PC-9 (cell line): ENCODE data around the gene MARCHF11. TPM values are rescaled to one million over a fixed set of nuclear protein-coding genes. Genes with fewer than 3 reads are reported as not detected.

Experiments
- BruUV-seq: library from RNA; stranded (reverse); fragments of 400-500 nt; replicated peaks from 2 replicates; lab custom pipeline; 2021; lab: Mats Ljungman, UMichigan
- CTCF ChIA-PET: fragments of 300-600 bp; sonication (Branson Sonifier 250); formaldehyde crosslinking; loops from one replicate; lab custom pipeline; 2022; ENCODE audit warnings: antibody characterized with exemption; lab: Charles Lee
- POLR2A ChIA-PET: fragments of 300-600 bp; sonication (Branson Sonifier 250); formaldehyde crosslinking; loops from one replicate; lab custom pipeline; 2022; ENCODE audit warnings: antibody characterized with exemption; ENCODE audit not compliant: unreplicated experiment; lab: Charles Lee
- DNase-seq, 2 experiments: peaks; one replicate each; pipeline versions ENCODE4 v3.0.0 to v3.0.0-alpha.2; 2015 to 2022; ENCODE audit warnings: mixed read lengths in 1 of 2
- H2AFZ ChIP-seq: fragments of 200-600 bp; sonication (generic); 2 replicates; pipeline ENCODE4 v1.8.1; 2017; ENCODE audit warnings: antibody characterized with exemption
- H3F3A ChIP-seq: fragments of 200-600 bp; sonication (generic); 2 replicates; pipeline ENCODE4 v1.8.1; 2017; ENCODE audit warnings: antibody characterized with exemption, mild to moderate bottlenecking, low read depth; ENCODE audit not compliant: insufficient read depth
- H3K27ac ChIP-seq: fragments of 200-600 bp; sonication (generic); 2 replicates; pipeline ENCODE4 v1.6.1; 2016; ENCODE audit warnings: mixed run types
- H3K27me3 ChIP-seq: fragments of 200-600 bp; sonication (generic); 2 replicates; pipeline ENCODE4 v1.6.1; 2016; ENCODE audit warnings: low read depth, mixed run types; ENCODE audit not compliant: insufficient read depth
- H3K36me3 ChIP-seq: fragments of 200-600 bp; sonication (generic); 2 replicates; pipeline ENCODE4 v1.6.1; 2016; ENCODE audit warnings: low read depth, mixed run types
- H3K4me1 ChIP-seq: fragments of 200-600 bp; sonication (generic); replicated peaks from 2 replicates; pipeline ENCODE4 v1.6.1; 2016; ENCODE audit warnings: mixed run types; ENCODE audit not compliant: insufficient read depth
- H3K4me2 ChIP-seq: fragments of 200-600 bp; sonication (generic); 2 replicates; pipeline ENCODE4 v1.6.1; 2017; ENCODE audit warnings: mixed run types
- H3K4me3 ChIP-seq: fragments of 200-600 bp; sonication (generic); 2 replicates; pipeline ENCODE4 v1.6.1; 2016; ENCODE audit warnings: mixed run types
- H3K79me2 ChIP-seq: fragments of 200-600 bp; sonication (generic); 2 replicates; pipeline ENCODE4 v1.6.1; 2017; ENCODE audit warnings: low read depth, mixed run types
- H3K9me2 ChIP-seq: fragments of 200-600 bp; sonication (generic); 2 replicates; pipeline ENCODE4 v1.8.1; 2017; ENCODE audit warnings: mild to moderate bottlenecking; ENCODE audit not compliant: insufficient read depth
- H3K9me3 ChIP-seq: fragments of 200-600 bp; sonication (generic); 2 replicates; pipeline ENCODE4 v1.8.1; 2016; ENCODE audit warnings: low read depth; ENCODE audit not compliant: insufficient read depth
- H4K20me1 ChIP-seq: fragments of 200-600 bp; sonication (generic); 2 replicates; pipeline ENCODE4 v1.8.1; 2017; ENCODE audit not compliant: insufficient read depth
- EZH2 ChIP-seq: fragments of 200-600 bp; sonication (generic); IDR thresholded peaks from 2 replicates; pipeline ENCODE4 v1.8.0; 2017; ENCODE audit warnings: antibody characterized with exemption, low read depth
- intact Hi-C: fragments of 100-400 bp; cut with micrococcal nuclease; formaldehyde crosslinking; loops from one replicate; pipeline ENCODE4 v1.10.0; 2022; ENCODE audit not compliant: unreplicated experiment
- total RNA-seq: library from RNA; stranded (reverse); gene quantifications from 2 replicates; pipeline ENCODE4 v1.2.3, GENCODE V29; 2021
- TF ChIP-seq, protein P1 (sequence below): fragments of 200-600 bp; sonication (generic); conservative IDR thresholded peaks from 2 replicates; pipeline ENCODE4 v1.6.1; 2017; ENCODE audit warnings: mixed run types, antibody characterized with exemption, mild to moderate bottlenecking, moderate library complexity

The MARCHF11 gene
- total RNA-seq, 1 experiment from 2014 or later: not detected

DNA sequence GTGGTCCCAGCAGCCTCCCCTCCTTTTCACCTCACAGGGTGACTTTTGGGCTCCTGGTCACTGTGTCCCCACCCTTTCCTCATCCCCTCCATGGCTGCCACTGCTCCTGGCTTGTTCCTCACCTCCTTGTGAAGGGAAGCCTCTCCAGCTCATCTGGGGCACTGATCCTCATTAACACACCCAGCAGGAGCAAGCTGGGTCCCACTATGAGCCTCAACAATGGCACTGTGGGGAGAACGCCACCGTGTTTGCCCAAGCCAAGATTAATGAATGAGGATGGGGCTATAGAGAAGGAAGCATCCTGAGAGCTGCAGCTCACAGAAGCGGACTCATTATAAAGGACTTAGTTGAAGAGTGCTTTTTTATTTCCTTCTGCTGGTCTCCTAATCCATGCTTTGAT, 118.4 kb downstream of the MARCHF11 start:
- no peak for DNase-seq
- TF ChIP-seq, protein P1, sequence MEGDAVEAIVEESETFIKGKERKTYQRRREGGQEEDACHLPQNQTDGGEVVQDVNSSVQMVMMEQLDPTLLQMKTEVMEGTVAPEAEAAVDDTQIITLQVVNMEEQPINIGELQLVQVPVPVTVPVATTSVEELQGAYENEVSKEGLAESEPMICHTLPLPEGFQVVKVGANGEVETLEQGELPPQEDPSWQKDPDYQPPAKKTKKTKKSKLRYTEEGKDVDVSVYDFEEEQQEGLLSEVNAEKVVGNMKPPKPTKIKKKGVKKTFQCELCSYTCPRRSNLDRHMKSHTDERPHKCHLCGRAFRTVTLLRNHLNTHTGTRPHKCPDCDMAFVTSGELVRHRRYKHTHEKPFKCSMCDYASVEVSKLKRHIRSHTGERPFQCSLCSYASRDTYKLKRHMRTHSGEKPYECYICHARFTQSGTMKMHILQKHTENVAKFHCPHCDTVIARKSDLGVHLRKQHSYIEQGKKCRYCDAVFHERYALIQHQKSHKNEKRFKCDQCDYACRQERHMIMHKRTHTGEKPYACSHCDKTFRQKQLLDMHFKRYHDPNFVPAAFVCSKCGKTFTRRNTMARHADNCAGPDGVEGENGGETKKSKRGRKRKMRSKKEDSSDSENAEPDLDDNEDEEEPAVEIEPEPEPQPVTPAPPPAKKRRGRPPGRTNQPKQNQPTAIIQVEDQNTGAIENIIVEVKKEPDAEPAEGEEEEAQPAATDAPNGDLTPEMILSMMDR: no peak
- no peak for TF ChIP-seq EZH2
- BruUV-seq: no TSS peak

DNA sequence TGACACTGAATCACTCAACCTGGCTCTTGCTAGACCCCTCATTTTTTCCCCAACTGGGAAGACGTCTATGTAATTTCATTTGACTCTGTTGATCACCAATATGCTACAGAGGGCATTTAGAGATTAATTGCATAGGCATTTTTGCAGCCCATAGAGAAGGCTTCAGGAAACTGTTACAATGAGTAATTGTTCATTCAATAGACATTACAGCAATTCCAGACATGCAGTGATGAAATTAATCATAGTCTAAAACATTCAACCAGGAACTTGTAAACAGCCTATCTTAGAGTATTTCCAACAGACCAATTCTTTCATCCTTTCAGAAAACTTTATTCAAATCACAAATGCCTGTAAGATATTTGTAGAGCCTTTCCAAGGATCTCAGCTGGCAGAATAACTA, 122.3 kb downstream of the MARCHF11 start:
- no peak for DNase-seq
- intact Hi-C loops: no loop called here
- BruUV-seq: no TSS peak
- no peak overlapping the region for H3K4me2 ChIP-seq
- no peaks in the 10 kb centered on the region for H3F3A ChIP-seq
- no peaks in the 10 kb centered on the region for H4K20me1 ChIP-seq
- ChIA-PET CTCF (no interaction called here), POLR2A (no interaction called here)
- H3K9me3 ChIP-seq: no peaks in the 10 kb centered on the region
- no peaks in the 10 kb centered on the region for H3K9me2 ChIP-seq
- H3K79me2 ChIP-seq: no peaks in the 10 kb centered on the region
- no peaks in the 10 kb centered on the region for H3K36me3 ChIP-seq
- no peak overlapping the region for H3K4me3 ChIP-seq
- no peak overlapping the region for H3K27ac ChIP-seq
- H3K4me1 ChIP-seq: no peaks in the 10 kb centered on the region
- no peak overlapping the region for H2AFZ ChIP-seq
- TF ChIP-seq EZH2: no peak
- TF ChIP-seq, protein P1: no peak
- H3K27me3 ChIP-seq: peaks cover 22% of the 10 kb centered on the region; the same call in 1 of the 2 replicates

More for the DNA sequence above, 118.4 kb downstream of the MARCHF11 start:
- Histone ChIP-seq H3K9me2 (no peaks in the 10 kb centered on the region), H3K27ac (no peak overlapping the region), H3K4me2 (no peak overlapping the region), H3F3A (no peaks in the 10 kb centered on the region), H3K79me2 (no peaks in the 10 kb centered on the region), H3K27me3 (peaks cover 42% of the 10 kb centered on the region; the same call in 1 of the 2 replicates), H3K4me1 (no peaks in the 10 kb centered on the region), H4K20me1 (no peaks in the 10 kb centered on the region), H3K4me3 (no peak overlapping the region), H2AFZ (no peak overlapping the region), H3K9me3 (no peaks in the 10 kb centered on the region), H3K36me3 (no peaks in the 10 kb centered on the region)
- POLR2A ChIA-PET: no interaction called here
- CTCF ChIA-PET: no interaction called here
- intact Hi-C loops: no loop called here

DNA sequence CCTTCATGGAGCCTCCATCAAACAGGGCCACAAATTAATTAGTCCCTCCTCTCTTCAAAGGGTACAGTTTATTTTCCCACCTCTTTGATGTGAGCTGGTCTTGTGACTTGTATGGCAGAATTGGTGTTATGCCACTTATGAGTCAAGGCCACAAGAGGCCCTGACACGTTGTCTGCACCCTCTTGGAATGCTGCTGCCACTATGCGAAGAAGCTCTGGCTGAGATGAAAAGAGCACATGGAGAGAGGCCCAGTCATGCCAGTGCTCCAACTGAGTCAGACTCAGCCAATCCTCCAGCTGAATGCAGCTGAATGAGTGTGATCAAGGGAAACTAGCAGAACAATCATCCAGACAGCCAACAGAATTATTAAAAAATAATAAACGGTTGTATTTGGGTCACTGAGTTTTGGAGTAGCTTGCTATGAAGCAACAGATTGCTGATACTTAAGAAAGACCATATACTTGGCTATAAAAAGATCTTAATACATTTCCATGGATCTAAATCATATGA, 128.3 kb downstream of the MARCHF11 start:
- ChIA-PET POLR2A (no interaction called here), CTCF (no interaction called here)
- DNase-seq: no peak
- H3K9me3 ChIP-seq: no peaks in the 10 kb centered on the region
- no TSS peak for BruUV-seq
- no peaks in the 10 kb centered on the region for H3K4me1 ChIP-seq
- H3K9me2 ChIP-seq: no peaks in the 10 kb centered on the region
- H3K79me2 ChIP-seq: no peaks in the 10 kb centered on the region
- no peak overlapping the region for H3K4me2 ChIP-seq
- TF ChIP-seq EZH2: no peak
- TF ChIP-seq, protein P1: no peak
- no peaks in the 10 kb centered on the region for H4K20me1 ChIP-seq
- intact Hi-C loops: no loop called here
- H3K27me3 ChIP-seq: peaks cover 9% of the 10 kb centered on the region; the same call in 1 of the 2 replicates
- no peak overlapping the region for H3K27ac ChIP-seq
- no peaks in the 10 kb centered on the region for H3K36me3 ChIP-seq
- H3F3A ChIP-seq: no peaks in the 10 kb centered on the region
- H2AFZ ChIP-seq: no peak overlapping the region
- H3K4me3 ChIP-seq: no peak overlapping the region
